LNCAP (cell line): ENCODE measurements around the gene PRSS22.

Experiments
- TF ChIP-seq, protein P1 (sequence below): fragments of 450-650 bp; IDR thresholded peaks from 2 replicates; pipeline ENCODE4 v1.5.1; 2017; ENCODE audit warnings: mild to moderate bottlenecking

Gene PRSS22

DNA sequence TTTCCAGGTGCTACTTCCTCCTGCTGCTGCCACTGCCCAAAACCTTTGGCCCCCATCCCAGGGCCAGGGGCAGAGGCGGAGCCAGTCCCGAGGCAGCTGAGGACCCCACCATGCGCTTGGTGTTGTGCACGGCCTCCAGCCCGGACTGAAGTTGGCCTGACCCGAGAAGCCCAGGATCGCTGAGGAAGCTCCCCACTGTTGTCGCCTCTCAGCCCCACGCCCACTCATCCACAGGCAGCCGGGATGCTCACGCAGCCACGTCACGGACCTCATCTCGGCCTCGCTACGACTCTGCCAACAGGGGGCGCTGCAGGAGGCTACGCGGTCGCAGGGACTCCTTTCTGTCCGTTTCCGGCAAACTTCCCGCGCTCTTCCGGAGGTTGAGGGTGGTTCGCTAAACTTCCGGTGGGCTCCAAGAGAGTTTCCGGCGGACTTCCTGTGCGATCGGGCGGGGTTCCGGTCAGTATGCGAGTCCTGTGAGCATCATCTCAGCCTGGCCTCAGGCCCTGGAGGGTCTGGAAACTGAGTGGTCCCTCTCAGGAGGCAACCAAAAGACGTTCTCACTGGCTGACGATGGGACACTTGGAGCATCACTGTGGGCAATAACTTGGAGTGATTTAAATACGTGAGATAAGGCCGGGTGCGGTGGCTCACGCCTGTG is 15.5 kb downstream of the PRSS22 start:
- TF ChIP-seq, protein P1, sequence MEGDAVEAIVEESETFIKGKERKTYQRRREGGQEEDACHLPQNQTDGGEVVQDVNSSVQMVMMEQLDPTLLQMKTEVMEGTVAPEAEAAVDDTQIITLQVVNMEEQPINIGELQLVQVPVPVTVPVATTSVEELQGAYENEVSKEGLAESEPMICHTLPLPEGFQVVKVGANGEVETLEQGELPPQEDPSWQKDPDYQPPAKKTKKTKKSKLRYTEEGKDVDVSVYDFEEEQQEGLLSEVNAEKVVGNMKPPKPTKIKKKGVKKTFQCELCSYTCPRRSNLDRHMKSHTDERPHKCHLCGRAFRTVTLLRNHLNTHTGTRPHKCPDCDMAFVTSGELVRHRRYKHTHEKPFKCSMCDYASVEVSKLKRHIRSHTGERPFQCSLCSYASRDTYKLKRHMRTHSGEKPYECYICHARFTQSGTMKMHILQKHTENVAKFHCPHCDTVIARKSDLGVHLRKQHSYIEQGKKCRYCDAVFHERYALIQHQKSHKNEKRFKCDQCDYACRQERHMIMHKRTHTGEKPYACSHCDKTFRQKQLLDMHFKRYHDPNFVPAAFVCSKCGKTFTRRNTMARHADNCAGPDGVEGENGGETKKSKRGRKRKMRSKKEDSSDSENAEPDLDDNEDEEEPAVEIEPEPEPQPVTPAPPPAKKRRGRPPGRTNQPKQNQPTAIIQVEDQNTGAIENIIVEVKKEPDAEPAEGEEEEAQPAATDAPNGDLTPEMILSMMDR, result peak; percentile 41; the same call in 1 of the 2 replicates

DNA sequence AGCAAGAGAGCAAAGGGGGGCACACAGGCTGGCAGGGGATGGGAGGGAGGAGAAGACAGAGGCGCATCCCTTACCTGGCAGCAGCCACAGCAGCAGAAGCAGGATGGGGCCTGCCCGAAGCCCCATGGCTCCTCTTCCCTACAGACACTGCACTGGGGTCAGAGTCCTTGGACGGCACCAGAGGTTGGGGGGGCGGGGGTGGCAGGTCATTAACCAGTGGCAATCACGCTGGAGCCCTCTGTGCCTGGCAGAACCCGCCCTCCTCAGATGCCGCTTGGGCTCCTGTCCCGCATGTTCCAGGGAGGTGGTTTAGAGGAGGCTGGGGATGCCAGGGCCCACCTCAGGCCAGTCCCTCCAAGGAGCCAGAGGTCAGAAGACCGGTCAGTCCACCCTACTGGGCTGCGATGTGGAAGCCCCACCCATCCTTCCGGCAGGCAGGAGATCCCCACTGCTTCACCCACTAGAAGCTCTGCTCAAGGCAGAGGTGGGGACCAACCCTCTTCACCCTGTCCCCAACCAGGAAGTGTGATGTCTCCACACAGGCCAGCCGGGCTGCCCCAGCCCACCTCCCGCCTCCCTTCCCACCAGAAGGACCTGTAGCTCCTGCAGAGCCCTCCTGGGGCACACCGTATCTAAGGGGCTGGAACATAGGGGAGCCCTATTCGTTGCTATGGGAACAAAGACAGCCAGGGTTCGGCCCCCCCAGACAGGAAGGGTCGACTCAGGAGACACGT is 16.2 kb downstream of the PRSS22 start:
- TF ChIP-seq, protein P1, result no peak

DNA sequence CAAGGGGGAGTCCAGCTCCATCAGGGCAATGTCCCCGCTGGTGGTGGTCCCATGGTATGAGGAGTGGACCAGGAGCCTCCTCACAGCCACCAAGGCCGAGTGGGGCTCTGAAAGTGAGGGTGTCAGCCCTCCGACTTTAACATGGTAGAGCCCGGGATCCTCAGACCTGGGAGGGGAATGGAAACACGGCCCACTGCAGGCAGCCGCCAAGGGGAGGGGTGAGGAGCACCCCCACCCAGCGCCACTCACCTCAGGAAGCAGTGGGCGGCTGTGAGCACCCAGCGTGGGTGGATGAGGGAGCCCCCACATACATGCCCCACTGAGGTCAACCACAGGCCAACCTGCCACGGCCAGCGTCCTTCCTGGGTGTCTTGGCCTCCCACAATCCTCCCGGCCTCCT is 17.1 kb downstream of the PRSS22 start:
- TF ChIP-seq, protein P1, result no peak

DNA sequence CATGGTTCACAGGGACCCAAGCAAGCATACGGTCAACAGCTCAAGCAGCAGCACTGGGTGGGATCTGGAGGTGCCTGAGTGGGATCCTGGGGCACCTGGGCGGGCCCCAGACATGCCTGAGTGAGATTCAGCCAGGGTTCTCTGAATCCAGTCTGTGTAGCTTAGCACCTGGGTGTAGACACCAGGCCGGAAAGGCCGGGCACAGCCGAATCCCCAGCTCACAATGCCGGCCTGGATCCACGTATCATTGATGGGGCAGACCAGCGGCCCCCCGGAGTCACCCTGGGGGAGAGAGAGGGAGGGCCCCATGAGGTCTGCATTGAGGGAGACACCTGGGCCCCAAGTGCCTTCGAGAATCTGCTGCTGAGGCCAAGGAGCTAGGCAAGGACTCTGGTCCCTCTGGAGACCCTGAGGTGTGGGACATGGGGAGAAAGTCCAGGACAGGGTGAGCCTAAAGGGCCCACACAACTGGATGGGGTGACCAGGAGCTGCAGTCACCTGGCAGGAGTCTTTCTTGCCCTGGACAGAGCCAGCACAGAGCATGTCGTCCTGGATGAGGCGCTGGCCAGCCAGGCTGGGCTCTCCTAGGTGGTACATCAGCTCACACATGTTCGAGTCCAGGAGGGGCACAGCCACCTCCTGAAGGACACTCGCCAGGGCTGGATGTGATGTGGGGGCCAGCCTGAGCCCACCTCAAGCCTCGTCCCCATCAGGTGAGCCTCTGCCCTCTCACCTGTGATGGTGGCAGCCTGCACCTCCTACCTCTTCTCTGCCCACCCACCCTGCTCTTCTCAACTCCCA is 18.1 kb downstream of the PRSS22 start:
- TF ChIP-seq, protein P1, result no peak

DNA sequence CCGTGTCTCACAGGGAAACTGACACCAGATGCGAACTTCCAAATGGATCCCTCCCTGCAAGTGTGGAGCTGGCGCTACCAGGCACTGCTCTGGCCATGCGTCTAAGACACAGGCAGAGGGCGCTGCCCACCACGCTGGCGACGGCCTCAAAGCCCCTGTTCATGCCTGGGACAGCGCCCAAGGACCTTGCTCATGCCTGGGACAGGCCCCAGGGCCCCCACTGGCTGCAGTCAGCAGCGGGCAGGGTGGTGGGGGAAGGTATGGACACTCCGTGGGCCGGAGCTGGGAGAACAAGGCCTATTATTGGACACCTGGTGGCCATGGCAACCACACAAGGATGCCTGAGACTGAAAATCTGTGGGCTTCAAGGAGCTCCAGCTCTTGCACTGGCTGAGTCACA is 19.0 kb downstream of the PRSS22 start:
- TF ChIP-seq, protein P1, result peak; percentile 25

DNA sequence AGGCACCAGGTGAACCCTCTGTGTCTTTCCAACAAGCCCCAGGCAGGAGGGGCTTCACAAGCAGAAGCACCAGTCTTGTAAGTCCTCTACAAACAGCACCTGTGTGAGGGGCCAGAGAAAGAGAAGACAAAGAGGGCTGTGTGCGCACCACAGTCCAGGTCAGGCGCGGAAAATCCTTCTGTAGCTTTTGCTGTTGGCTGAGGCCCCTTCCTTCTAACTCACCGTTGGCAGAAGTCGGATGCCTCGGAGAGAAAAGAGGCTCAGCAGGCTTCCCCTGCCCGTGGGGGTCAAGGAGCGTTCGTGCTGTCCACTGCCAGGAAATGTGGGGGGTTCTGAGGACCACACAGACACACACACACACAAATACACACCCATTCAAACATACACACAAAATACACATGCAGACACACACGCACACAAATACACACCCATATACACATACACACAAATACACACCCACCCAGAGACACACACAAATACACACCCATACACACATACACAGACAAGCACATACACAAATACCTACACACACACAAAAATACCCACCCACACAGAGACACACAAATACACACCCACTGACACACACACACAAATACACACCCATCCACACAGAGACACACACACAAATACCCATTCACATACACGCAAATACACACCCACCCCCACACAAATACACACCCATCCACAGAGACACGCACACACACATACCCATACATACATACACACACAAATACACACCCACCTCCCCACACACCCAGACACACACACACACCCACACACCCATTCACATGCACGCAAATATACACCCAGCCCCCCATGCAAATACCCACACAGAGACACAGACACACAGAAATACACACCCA is 21.1 kb downstream of the PRSS22 start:
- TF ChIP-seq, protein P1, result no peak
